Suppressor macrophage treated with lipopolysaccharide for 4 hours (primary cell): ENCODE data around the gene NUSAP1.
"Not testable (repeated sequence)": the region's sequence is repeated elsewhere in the genome, so short reads cannot be mapped to it uniquely, and the experiment has no call there.

Experiments used
- DNase-seq: peaks from one replicate; pipeline ENCODE4 v3.0.0-alpha.2; 2020

Gene NUSAP1

GRCh38 chr15:41333026-41333562 lies 413 bp downstream of the NUSAP1 start:
- peak; percentile 52 for DNase-seq

GRCh38 chr15:41334293-41335120 lies 1.8 kb downstream of the NUSAP1 start:
- DNase-seq: no peak

- DNase-seq: no peak
These were observed 3.9 kb downstream of the NUSAP1 start for GRCh38 chr15:41336549-41336948.

GRCh38 chr15:41337047-41337446 lies 4.4 kb downstream of the NUSAP1 start:
- DNase-seq: no peak

GRCh38 chr15:41337631-41338522 lies 5.2 kb downstream of the NUSAP1 start:
- DNase-seq: no peak

- DNase-seq: no peak
These were observed 7.6 kb downstream of the NUSAP1 start for GRCh38 chr15:41340189-41340695.

GRCh38 chr15:41341519-41341918 lies 8.8 kb downstream of the NUSAP1 start:
- no peak for DNase-seq

- no peak for DNase-seq
These were observed 14.6 kb downstream of the NUSAP1 start for GRCh38 chr15:41347236-41347635.

- DNase-seq: no peak
These were observed 17.5 kb downstream of the NUSAP1 start for GRCh38 chr15:41350057-41350717.

GRCh38 chr15:41354371-41354770 lies 21.7 kb downstream of the NUSAP1 start:
- DNase-seq: no peak

GRCh38 chr15:41367418-41367817 lies 34.7 kb downstream of the NUSAP1 start:
- no peak for DNase-seq

- DNase-seq: no peak
These were observed 45.3 kb downstream of the NUSAP1 start for GRCh38 chr15:41377978-41378377.

GRCh38 chr15:41383974-41384749 lies 51.5 kb downstream of the NUSAP1 start:
- DNase-seq: not testable (repeated sequence)

- no peak for DNase-seq
These were observed 55.0 kb downstream of the NUSAP1 start for GRCh38 chr15:41387646-41388045.

GRCh38 chr15:41392659-41393058 lies 60.0 kb downstream of the NUSAP1 start:
- no peak for DNase-seq

- no peak for DNase-seq
These were observed 62.2 kb downstream of the NUSAP1 start for GRCh38 chr15:41394924-41395323.

GRCh38 chr15:41396111-41396510 lies 63.4 kb downstream of the NUSAP1 start:
- no peak for DNase-seq

GRCh38 chr15:41401904-41402267 lies 69.2 kb downstream of the NUSAP1 start:
- DNase-seq: no peak

GRCh38 chr15:41407341-41407740 lies 74.7 kb downstream of the NUSAP1 start:
- DNase-seq: no peak

GRCh38 chr15:41408234-41408641 lies 75.6 kb downstream of the NUSAP1 start:
- peak; percentile 23 for DNase-seq

- no peak for DNase-seq
These were observed 78.3 kb downstream of the NUSAP1 start for GRCh38 chr15:41411031-41411430.

- no peak for DNase-seq
These were observed 78.8 kb downstream of the NUSAP1 start for GRCh38 chr15:41411441-41411840.
